GM21737 (cell line): Measurements from ENCODE around the gene CHRNE.
"Not testable (repeated sequence)": the region's sequence is repeated elsewhere in the genome, so short reads cannot be mapped to it uniquely, and the experiment has no call there.

ENCODE experiments used
- ATAC-seq: cut with Tn5 transposase; IDR thresholded peaks from one replicate; pipeline ENCODE4 v1.9.1; 2021; ENCODE audit warnings: mild to moderate bottlenecking, moderate library complexity; ENCODE audit not compliant: unreplicated experiment

Gene CHRNE

DNA sequence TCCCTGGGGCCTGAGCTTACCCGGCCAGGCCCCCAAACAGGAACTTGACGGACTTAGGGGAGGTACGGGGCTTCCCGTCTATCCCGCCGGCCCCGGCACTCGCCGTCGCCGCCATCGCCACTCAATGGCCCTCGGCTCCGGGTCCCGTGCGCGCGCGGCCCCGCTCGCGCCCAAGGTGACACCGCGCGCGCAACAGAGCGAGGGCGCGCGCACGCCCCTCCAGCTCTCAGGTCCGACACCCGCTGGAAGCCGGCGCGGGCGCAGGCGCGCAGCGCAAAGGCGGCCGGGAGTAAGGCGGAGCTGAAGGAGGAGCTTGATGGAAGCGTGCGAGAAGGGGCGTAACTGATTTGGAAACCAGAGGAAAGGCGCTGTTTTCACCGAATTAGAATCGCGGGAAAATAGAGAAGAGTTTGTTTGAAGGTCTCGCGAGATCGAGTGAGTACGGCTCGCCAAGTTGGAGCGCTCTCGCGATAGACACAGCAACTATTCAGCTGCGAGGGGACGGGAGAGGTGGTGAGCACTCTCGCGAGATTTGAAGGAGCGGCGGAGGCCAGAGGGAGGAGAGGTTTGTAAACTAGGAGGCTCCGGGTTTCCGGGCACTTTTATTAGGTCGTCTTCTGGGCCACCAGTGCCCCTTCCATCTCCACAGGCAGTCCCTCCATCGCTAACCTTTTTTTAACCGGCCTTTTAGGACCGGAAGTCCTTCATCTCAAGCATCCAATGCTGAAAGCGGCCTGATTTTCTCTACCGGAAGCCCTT, 37.1 kb upstream of the CHRNE start, which contains the start of the genes RNF167 and SLC25A11:
Gene RNF167 (plus strand): TSS at position 473 of the 759 bp plus-strand sequence. CDS start 642 bp downstream, outside the sequence.
Gene SLC25A11 (minus strand): TSS at position 251 of the 759 bp plus-strand sequence. CDS start 136 bp downstream, at position 115.
- ATAC-seq: peak; percentile 61

DNA sequence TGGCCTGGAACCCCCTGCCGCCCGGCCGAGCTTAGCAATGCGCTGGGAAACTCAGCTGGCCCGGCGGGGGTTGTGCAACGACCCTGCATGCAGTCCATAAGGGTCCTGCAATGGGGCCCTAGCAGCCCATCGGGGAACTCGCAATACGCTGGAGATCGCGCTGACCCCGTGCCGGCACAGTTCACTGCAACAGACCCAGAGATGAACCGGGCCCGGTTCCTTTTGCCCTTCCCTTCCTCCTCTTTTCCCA, 36.6 kb upstream of the CHRNE start:
- ATAC-seq: peak; percentile 2

DNA sequence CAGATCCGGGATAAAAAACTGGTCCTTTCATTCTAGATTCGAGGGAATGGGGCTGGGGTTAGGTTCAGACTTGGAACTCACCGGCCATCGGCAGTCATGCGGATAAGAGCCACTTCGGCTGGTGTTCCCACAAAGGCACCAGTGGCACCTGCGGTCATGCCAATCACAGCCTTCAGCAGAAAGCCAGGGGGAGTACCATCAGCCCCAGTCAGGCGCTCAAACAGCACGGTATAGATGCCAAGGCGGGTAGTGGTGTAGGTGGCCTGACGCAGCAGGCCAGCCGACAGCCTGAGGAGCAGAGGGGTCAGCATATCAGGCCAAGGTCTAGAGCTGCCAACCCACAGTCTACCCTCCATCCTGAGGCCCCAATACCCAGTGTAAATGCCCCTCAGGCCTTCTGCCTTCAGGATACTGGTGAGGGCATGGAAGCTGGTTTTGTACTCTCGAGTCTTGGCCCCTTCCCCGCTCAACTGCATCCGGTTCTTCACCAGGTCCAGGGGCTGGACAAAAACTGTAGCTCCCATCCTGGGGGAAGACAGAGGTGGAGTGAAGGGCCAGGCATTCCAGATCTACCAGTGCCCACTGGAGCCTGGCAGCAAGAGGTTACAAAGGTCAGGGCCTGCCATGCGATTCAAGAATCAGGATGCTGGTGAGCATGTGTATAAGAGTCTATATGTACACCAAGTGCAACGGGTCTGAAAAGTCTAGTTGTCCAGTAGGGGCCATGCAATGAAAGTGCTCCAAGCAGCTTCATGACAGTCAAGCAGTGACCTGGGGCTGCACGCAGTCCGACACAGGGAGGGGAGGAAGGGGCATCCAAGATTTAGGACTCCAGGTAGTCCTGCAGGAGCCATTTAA, 36.0 kb upstream of the CHRNE start:
- no peak for ATAC-seq

DNA sequence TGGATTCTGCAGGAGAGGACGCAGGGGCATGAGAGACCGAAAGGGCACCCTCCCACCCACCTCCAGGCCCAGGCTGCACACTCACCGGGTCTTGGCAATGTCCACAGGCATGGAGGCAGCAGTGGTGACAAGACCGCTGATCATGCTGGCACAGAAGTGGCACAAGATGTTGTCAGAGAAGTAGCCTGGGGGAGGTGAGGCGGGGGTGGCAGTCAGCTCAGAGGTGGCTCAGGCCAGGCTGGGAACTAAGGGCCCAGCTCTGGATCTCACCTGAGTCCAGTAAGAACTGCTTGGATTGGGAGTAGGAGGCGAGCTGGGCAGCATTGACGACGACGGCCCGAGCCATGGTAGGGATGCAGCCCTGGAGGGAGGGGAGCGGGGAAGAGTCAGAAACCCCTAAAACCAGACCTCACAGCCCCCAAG, 35.2 kb upstream of the CHRNE start:
- ATAC-seq: no peak

DNA sequence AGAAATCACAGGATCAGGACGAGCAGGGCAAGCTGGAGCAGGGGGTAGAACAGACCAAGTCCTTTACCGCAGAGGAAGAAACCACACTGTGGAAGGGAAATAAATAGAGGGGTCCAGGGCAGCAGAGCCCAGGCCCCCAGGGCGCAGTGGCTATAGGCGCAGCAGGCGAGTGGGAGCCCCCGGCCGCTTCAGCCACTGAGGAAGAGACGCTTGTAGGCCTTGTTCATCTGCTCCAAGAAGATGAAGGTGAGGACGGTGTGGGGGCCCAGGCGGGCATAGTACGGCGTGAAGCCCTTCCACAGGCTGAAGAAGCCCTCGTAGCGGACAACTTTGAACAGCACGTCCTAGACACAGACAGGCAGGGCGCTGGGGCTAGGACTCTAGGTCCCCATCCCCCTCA, 34.7 kb upstream of the CHRNE start:
- no peak for ATAC-seq

DNA sequence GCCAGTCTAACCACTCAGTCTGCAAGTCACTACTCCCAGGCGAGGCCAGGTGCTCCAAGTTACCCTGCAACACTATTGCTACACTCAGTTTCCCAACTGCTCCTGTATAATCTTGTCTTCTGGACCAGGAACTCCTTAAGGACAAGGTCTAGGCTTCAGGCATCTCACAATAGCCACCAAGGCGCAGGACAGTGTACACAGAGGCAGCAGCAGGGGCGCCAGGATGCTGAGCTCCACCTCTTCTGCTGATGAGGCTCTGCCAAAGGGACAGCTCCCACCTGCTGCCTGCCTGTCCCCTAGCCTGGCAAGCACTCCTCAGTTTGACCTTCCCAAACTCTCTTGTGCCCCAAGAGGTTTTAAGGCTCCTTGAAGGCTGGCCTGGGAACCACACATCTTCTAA, 33.5 kb upstream of the CHRNE start:
- ATAC-seq: no peak

DNA sequence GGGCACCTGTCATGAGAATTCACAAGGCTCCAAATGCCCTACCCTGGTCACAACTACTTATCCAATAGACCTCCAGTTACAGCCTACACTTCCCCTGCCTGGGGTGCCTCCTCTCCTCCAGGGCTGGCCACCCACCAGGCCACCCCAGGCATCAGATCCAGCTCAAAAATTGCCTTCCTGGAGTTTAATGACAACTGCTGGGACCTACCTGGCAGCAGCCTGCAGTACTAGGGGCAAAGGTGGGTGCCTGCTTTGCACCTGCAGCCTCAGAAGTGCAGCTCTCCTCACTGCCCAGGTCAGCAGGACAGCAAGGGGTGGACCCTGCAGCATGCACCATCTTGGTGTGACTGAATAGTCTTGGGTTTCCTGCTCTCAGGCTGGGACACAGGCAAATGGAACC, 32.8 kb upstream of the CHRNE start:
- ATAC-seq: no peak

DNA sequence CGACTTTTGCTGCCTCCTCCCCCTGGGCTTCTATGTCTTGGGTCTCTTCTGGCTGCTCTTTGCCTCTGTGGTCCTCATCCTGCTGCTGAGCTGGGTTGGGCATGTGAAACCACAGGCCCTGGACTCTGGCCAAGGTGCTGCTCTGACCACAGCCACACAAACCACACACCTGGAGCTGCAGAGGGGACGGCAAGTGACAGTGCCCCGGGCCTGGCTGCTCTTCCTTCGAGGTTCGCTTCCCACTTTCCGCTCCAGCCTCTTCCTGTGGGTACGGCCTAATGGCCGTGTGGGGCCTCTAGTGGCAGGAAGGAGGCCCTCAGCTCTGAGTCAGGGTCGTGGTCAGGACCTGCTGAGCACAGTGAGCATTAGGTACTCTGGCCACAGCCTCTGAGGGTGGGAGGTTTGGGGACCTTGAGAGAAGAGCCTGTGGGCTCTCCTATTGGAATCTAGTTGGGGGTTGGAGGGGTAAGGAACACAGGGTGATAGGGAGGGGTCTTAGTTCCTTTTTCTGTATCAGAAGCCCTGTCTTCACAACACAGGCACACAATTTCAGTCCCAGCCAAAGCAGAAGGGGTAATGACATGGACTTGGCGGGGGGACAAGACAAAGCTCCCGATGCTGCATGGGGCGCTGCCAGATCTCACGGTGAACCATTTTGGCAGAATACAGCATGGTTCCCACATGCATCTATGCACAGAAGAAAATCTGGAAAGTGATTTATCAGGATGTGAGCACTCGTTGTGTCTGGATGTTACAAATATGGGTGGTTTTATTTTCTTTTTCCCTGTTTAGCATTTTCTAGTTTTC, 31.5 kb upstream of the CHRNE start:
- no peak for ATAC-seq

DNA sequence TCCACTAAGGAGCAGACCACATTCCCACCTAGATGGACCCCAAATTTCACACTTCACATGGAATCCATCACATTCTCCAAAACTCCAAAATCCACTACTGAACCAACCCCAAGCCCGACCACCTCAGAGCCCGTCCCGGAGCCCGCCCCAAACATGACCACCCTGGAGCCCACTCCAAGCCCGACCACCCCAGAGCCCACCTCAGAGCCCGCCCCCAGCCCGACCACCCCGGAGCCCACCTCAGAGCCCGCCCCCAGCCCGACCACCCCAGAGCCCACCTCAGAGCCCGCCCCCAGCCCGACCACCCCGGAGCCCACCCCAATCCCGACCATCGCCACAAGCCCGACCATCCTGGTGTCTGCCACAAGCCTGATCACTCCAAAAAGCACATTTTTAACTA, 30.7 kb upstream of the CHRNE start:
- ATAC-seq: no peak

DNA sequence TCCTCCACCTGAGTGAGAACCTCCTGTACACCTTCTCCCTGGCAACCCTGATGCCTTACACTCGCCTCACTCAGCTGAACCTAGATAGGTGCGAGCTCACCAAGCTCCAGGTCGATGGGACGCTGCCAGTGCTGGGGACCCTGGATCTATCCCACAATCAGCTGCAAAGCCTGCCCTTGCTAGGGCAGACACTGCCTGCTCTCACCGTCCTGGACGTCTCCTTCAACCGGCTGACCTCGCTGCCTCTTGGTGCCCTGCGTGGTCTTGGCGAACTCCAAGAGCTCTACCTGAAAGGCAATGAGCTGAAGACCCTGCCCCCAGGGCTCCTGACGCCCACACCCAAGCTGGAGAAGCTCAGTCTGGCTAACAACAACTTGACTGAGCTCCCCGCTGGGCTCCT, 29.9 kb upstream of the CHRNE start:
- ATAC-seq: no peak

DNA sequence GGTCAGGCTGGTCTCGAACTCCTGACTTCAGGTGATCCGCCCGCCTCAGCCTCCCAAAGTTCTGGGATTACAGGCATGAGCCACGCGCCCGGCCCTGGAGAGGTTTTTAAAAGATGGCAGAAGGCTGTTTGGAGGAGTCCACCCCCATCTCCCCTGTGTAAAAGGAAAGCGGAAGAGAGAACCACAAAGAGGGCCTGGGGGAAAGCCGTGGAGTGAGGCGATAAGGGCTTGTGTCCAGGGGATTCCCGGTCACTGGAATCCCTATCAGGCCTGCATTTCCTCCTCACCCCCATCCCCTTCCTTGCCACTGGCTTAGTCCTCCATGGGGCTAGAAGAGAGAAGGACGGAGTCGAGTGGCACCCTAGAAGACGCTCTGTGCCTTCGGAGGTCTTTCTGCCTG, 29.1 kb upstream of the CHRNE start, which contains the start of gene GP1BA:
Gene GP1BA (plus strand): TSS at position 315 of the 400 bp plus-strand sequence. CDS start 328 bp downstream, outside the sequence.
- ATAC-seq: no peak

DNA sequence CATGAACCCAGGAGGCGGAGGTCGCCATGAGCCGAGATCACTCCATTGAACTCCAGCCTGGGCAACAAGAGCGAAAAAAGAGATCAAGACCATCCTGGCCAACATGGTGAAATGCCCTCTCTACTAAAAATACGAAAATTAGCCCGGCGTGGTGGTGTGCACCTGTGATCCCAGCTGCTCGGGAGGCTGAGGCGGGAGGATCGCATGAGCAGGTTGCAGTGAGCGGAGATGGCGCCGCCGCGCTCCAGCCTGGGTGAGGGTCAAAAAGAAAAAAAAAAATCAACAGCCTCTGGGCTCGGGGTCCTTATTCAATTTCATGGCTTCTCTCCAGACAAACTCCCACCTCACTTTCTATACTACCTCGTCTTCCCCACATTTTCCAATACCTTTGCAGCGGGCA, 26.0 kb upstream of the CHRNE start:
- ATAC-seq: no peak

DNA sequence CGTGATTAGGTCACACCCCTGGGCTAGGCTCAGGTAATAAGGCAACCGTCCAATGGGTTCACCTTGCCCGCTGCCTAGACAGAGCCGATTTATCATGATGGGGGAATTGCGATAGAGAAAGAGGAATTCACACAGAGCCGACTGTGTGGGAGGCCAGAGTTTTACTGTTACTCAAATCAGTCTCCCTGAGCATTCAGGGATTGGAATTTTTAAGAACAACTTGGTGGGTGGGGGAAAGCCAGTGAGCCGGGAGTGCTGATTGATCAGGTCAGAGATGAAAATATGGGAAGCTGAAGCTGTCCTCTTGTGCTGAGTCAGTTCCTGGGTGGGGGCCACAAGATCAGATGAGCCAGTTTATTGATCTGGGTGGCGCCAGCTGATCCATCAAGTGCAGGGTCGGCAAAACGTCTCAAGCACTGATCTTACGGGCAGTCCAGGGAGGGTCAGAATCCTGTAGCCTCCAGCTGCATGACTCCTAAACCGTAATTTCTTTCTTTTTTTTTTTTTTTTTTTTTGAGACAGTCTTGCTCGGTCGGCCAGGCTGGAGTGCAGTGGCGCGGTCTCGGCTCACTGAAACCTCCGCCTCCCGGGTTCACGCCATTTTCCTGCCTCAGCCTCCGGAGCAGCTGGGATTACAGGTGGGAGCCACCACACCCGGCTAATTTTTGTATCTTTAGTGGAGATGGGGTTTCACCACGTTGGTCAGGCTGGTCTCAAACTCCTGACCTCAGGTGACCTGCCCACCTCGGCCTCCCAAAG, 23.9 kb upstream of the CHRNE start:
- not testable (repeated sequence) for ATAC-seq

DNA sequence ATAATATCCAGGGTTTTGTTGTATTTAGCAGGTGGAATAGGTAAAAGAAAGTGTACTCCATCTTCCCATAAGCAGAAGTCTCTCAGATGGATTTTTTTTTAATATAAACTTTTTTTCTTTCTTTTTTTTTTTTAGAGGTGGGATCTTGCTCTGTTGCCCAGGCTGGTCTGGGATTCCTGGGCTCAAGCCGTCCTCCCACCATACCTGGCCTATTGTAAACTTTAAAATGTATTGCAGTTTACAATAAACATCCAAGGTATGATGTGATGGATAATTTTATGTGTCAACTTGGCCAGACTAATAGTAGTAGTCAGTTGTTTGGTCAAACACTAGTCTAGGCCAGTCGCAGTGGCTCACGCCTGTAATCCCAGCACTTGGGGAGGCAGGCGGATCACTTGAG, 18.4 kb upstream of the CHRNE start:
- ATAC-seq: no peak

DNA sequence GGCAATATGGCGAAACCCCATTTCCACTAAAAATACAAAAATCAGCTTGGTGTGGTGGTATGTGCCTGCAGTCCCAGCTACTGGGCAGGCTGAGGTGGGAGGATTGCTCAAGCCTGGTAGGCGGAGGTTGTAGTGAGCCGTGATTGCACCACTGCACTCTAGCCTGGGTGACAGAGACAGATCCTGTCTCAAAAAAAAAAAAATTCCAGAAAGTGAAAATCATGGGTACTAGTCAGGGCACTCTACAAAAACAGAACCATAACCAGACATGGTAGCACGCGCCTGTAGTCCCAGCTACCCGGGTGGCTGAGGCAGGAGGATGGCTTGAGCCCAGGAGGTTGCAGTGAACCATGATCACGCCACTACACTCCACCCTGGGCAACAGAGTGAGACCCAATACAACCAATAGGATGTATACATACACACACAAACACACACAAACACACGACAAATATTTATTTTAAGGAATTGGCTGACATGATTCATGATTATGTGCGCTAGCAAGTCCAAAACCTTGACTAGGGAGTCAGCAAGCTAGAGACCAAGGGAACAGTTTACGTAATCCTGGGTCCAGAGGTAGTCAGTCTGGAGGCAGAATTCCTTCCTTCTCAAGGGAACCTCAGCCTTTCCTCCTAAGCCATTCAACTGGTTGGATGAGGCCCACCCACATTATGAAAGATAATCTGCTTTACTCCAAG, 17.6 kb upstream of the CHRNE start:
- ATAC-seq: no peak

DNA sequence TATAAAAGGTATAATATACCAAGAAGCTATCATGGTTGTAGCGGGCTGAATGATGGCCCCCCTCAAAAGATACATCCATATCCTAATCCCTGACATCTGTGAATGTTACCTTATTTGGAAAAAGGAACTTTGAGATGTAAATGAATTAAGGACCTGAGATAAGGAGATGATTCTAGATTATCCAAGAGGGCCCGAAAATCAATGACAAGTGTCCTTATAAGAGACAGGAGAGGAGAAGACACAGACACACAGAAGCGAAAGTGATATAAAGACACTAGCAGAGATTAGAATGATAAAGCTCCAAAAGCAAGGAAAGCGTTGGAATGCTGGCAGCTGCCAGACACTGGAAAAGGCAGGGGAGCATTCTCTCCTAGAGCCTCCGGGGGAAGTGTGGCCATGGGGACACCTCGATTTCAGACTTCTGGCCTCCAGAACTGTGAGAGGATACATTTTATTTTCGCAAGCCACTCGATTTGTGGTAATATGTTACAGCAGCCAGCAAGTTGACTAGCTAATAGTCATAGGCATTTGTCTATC, 16.7 kb upstream of the CHRNE start:
- ATAC-seq: no peak

DNA sequence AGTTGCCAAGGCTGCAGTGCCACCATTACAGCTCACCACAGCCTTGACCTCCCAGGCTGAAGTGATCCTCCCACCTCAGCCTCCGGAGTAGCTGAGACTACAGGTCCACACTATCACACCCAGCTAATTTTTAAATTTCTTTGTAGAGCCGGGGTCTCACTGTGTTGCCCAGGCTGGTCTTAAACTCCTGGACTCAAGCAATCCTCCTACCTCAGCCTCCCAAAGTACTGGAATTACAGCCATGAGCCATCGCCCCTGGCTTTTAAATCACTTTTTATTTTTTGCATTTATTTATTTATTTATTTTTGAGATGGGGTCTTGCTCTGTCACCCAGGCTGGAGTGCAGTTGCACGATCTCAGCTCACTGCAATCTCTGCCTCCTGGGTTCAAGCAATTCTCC, 11.7 kb upstream of the CHRNE start:
- ATAC-seq: not testable (repeated sequence)

DNA sequence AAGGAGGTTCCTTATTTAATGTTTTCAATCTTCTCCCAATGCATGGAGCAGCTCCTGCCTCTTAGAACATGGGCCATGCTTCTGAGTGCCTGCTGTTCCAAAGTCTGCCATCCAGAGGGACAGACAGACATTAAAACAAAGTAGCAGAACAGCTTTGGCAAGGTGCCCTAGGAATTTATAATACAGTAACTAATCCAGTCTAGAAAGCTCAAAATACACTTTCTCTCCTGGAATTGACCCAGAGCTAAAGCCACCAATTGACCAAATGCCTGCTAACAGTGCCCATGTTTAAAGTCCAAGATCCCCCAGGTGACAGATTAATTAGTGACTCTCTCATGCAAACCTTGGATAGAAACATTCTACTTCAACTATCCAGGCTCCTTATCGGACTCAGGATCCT, 11.1 kb upstream of the CHRNE start:
- ATAC-seq: no peak

DNA sequence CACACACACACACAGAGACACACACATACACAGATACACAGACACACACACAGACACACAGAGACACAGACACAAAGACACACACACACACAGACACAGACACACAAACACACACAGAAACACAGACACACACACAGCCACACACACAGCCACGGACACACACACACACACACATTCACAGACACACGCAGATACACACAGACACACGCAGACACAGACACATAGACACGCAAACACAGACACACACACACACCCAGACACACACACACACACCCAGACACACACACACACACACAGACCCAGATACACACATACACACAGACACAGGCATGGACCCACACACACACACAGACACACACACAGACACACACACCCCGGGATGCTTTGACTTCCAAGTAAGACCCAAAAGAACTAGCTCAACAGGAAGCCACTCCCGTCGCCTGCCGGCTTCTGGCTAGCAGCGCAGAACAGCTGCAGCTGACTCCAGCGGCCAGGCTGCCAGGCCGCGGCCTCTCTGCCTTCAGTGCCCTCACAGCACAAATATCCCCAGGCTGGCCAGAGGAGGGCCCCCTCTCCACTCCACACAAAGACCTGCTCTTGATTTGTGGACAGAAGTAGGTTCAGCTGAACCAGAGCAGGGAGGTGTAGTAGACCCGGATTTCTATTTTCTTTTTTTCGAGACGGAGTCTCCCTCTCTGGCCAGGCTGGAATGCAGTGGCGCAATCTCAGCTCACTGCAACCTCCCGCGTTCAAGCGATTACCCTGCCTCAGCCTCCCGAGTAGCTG, 6.0 kb upstream of the CHRNE start:
- ATAC-seq: no peak
